Left lung (tissue), 10 donors: ENCODE data around the gene PTGR3. TPM values are rescaled to one million over a fixed set of nuclear protein-coding genes. Genes with fewer than 3 reads are reported as not detected.
A peak's percentile ranks its signal among the peaks of the same experiment; 100 is the strongest.

Experiments
- ATAC-seq: fragments of 200-7000 bp; cut with Tn5 transposase; one replicate; pipeline ENCODE4 v1.9.1; 2020; ENCODE audit warnings: moderate library complexity
- DNase-seq, 4 donors: peaks; one replicate each; pipeline ENCODE4 v3.0.0-alpha.2; 2013 to 2020
- H3K27ac ChIP-seq, 2 donors: fragments of 200-600 bp; sonication (generic) in 1 of 2; one replicate each; pipeline versions ENCODE4 v1.5.0 to v1.8.0; 2020 to 2021
- H3K27me3 ChIP-seq, 2 donors: fragments of 200-600 bp; sonication (generic) in 1 of 2; one replicate each; pipeline versions ENCODE4 v1.5.0 to v1.8.0; 2020 to 2021
- H3K36me3 ChIP-seq, 2 donors: fragments of 200-600 bp; sonication (generic) in 1 of 2; one replicate each; pipeline versions ENCODE4 v1.5.0 to v1.8.0; 2020 to 2021
- H3K4me1 ChIP-seq, 2 donors: fragments of 200-600 bp; one replicate each; pipeline ENCODE4 v1.8.0; 2021
- H3K4me3 ChIP-seq, 2 donors: fragments of 200-600 bp; sonication (generic) in 1 of 2; one replicate each; pipeline versions ENCODE4 v1.5.0 to v1.8.0; 2020 to 2021; ENCODE audit warnings: mild to moderate bottlenecking in 1 of 2
- H3K9me3 ChIP-seq, 2 donors: fragments of 200-600 bp; sonication (generic) in 1 of 2; one replicate each; pipeline versions ENCODE4 v1.5.0 to v1.8.0; 2020 to 2021
- intact Hi-C, 2 donors: fragments of 100-400 bp; cut with DNase I; formaldehyde crosslinking; loops; one replicate each; pipeline versions ENCODE4 v1.11.2 to v1.14.2; 2022
- polyA plus RNA-seq, 6 donors: library from polyadenylated mRNA; unstranded; fragments of 120-200 nt; gene quantifications; one replicate each; pipeline ENCODE4 v1.2.1, GENCODE V29; 2013; ENCODE audit not compliant: insufficient read length in 6 of 6
- total RNA-seq, 2 donors: library from RNA; stranded (reverse); fragmentation: NEBNext Ultra II Directional; extraction: Animal tissue kit (Norgen Biotek cat#: 25700); gene quantifications; one replicate each; pipeline ENCODE4 v1.2.1, GENCODE V29; 2021
- TF ChIP-seq, protein P1 (sequence below), 2 donors: fragments of 200-600 bp; sonication (generic) in 1 of 2; IDR thresholded peaks; one replicate each; pipeline versions ENCODE4 v1.5.0 to v1.8.0; 2021; ENCODE audit warnings: antibody characterized with exemption in 2 of 2
- donor health status: DM: no; HTN: yes; CAD: no.
- donor health status: DM: no; HTN: no; CAD: no.

The PTGR3 gene
- total and polyA plus RNA-seq, 8 donors: 25.7 to 55.0 (median 46.4) TPM

DNA sequence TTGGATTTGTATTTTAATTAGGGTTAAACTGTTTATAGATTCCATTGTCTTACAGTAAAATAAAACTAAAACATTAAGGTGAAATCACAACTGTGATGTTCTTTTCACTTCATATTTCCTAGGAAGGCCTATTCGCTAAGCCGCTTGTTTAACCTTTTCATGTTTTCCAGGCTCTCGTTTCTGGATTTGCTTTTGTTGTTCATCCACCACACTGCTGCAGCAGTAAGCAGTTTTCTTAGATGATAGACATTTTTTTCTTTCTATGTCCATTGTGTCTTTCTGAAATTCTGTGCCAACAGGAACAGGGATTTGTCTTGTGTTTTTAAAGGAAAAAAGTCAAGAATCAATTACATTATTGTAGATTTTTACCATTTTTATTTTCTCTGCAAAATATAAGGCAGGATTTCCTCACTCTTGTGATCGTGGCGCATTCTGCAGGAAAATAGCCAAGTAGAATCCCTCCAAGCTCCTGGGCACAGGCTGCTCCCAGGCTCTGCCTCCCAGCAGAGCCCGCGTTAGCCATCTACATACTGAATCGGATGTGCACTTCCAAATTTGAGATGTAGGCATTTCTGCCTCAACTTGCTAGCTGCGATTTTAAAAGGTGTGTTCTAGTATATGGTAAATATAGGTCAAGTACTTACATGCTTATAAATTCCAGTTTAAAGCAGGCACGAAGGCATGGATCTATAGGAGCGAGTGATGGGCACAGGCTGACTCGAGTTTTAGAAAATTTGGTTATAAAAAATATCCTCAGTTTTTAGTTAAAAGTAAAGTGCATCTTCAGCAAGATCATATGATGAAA, 11.8 kb upstream of the PTGR3 start:
- ATAC-seq (no peak), DNase-seq (no peak)
- intact Hi-C loops: no loop called here
- Histone ChIP-seq H3K4me1 (peaks cover 0 to 43% of the 10 kb centered on the region in 2 donors), H3K36me3 (no peaks in the 10 kb centered on the region), H3K9me3 (no peaks in the 10 kb centered on the region), H3K4me3 (no peak overlapping the region), H3K27ac (no peak overlapping the region), H3K27me3 (no peaks in the 10 kb centered on the region)
- TF ChIP-seq, protein P1, sequence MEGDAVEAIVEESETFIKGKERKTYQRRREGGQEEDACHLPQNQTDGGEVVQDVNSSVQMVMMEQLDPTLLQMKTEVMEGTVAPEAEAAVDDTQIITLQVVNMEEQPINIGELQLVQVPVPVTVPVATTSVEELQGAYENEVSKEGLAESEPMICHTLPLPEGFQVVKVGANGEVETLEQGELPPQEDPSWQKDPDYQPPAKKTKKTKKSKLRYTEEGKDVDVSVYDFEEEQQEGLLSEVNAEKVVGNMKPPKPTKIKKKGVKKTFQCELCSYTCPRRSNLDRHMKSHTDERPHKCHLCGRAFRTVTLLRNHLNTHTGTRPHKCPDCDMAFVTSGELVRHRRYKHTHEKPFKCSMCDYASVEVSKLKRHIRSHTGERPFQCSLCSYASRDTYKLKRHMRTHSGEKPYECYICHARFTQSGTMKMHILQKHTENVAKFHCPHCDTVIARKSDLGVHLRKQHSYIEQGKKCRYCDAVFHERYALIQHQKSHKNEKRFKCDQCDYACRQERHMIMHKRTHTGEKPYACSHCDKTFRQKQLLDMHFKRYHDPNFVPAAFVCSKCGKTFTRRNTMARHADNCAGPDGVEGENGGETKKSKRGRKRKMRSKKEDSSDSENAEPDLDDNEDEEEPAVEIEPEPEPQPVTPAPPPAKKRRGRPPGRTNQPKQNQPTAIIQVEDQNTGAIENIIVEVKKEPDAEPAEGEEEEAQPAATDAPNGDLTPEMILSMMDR (IDR thresholded peaks at IDR 0.05): no peak

DNA sequence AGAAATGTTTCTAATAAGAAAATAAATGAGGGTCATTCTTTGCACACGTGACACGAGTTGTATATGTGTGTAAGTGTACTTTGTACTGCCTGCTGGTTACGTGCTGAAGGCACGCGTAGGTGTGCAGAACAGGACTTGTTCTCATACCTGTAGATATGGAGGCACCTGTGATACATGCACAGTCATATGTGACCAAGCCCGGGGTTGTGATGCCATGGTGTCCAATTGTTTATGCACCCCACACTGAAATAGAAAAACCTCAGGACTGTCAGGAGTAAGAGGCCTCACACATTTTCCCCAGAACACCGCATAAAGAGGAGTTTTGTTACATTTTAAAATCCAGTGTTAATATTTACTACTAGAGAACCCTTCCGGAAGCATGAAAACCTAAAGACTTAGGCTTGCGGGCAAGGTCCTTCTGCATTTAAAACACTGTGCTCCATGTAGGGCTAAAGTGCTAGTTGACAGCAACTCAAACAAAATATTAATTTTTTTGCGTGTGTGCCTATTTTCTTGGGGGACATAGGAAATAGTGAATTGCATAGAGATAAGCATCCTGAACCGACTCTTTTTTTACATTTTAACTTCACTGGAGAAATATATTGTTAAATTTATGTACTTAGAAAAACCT, 10.9 kb upstream of the PTGR3 start:
- Histone ChIP-seq H3K27ac (no peak overlapping the region), H3K27me3 (no peaks in the 10 kb centered on the region), H3K4me3 (no peak overlapping the region), H3K36me3 (no peaks in the 10 kb centered on the region), H3K4me1 (peaks cover 0 to 51% of the 10 kb centered on the region in 2 donors), H3K9me3 (no peaks in the 10 kb centered on the region)
- intact Hi-C loops: no loop called here
- ATAC-seq (no peak), DNase-seq (no peak)
- TF ChIP-seq, protein P1 (IDR thresholded peaks at IDR 0.05): no peak

DNA sequence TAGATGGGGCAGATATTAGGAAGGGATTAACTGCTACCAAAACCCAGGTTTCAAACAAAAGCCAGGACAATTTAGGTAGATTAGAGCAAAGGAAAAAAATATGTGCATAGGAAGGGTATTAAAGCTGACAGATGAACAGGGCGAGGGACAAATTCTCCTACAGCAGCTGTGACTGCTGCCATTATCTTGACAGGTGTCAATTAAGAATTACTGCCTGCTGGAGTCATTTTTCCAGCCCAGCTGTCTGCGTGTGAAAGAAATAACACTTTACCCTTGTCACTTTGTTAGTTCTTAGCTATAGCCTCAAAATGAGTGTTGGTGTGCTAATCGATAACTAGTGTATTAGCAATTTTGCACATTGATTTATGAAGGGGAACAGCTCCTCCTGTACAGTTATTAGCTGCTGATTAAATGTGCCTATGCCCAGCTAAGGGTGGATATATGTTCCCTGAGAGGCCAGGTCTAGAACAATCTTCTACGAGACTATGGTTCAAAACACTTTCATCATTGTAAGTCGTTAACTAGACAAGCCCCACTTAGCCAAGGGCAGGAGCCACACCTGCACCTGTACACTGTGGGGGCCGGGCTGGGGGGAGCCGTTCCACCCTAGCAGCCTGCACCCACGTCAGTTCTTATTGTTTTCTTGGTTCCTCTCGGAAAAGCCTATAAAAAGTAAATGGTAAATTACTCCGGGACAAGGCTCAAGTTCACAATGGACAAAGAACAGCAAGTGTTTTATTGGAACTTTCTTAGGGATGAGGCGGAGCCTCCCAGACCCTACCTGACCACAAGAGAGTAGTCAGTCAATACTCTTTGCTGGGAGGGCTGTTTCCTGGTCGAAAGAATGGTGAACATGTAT, 9.4 kb upstream of the PTGR3 start:
- ATAC-seq: no peak
- Histone ChIP-seq H3K36me3 (no peaks in the 10 kb centered on the region), H3K9me3 (no peaks in the 10 kb centered on the region), H3K4me1 (peaks cover 0 to 52% of the 10 kb centered on the region in 2 donors), H3K27me3 (no peaks in the 10 kb centered on the region), H3K4me3 (no peak overlapping the region), H3K27ac (no peak overlapping the region)
- intact Hi-C loops: no loop called here
- TF ChIP-seq, protein P1 (IDR thresholded peaks at IDR 0.05): no peak
- no peak for DNase-seq

DNA sequence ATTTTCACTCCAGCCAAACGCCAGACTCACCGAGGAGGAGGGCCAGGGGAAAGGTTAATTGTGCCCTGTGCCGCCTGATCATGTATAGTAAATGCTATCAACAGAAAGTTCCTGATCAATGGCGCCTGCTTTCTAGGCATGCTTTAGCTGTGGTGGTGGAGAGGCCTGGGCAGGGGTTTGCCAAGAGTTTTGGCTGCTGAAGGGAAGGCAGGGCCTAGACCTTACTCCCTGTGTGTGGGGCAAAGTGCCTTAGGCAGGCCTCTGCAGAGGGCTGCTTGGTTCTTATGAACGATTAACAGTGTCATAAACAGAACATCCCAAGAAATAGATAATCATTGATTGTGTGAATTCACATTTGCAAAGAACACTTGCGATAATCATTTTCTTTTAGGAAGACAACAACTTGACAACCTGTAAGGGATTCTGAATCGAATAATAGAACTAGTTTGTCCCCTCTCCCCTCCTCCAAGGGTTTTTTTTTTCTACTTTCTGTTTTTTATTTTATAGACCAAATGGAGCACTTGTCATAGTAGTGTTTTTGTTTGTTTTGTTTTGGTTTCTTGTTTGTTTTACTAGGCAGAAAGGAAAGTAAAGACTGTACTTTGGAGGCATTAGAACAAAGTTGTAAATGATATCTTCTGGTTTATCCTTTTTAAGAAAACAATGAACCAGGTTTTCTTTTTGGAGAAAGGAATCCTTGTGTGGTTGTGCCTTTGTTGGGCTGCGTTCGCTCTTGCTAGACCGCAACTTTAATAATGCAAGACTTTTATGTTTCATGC, 8.2 kb upstream of the PTGR3 start:
- ATAC-seq (no peak), DNase-seq (no peak)
- Histone ChIP-seq H3K27ac (peak overlapping the region in 1 of 2 donors; percentile 21), H3K4me1 (peaks cover 0 to 53% of the 10 kb centered on the region in 2 donors), H3K36me3 (no peaks in the 10 kb centered on the region), H3K9me3 (no peaks in the 10 kb centered on the region), H3K4me3 (no peak overlapping the region), H3K27me3 (no peaks in the 10 kb centered on the region)
- intact Hi-C loops: no loop called here
- TF ChIP-seq, protein P1 (IDR thresholded peaks at IDR 0.05): no peak
